ENCODE data around the gene SLC22A13. TPM values are rescaled to one million over a fixed set of nuclear protein-coding genes. Genes with fewer than 3 reads are reported as not detected.

Gene SLC22A13
- polyA plus RNA-seq, 6 donors from 2014 or later = 0.29 to 0.36 TPM; not detected in 4

- H3K4me1 Mint-ChIP-seq = no peaks in the 10 kb centered on the region
- no peaks in the 10 kb centered on the region for H3K27me3 Mint-ChIP-seq
- H3K36me3 Mint-ChIP-seq = peaks cover 17 to 49% of the 10 kb centered on the region in 2 donors
- peak overlapping the region in 3 of 6 donors; percentile 25 to 78 (median 56) for H3K27ac Mint-ChIP-seq
- no peak overlapping the region for H3K4me3 Mint-ChIP-seq
- no peak for ATAC-seq (ENCODE audit: low read depth in 2 of 2)
- no peak for DNase-seq
- no peaks in the 10 kb centered on the region for H3K9me3 Mint-ChIP-seq
Measured at GRCh38 chr3:38247366-38248035, 18.1 kb upstream of the SLC22A13 start.

- Mint-ChIP-seq H3K27ac (peak overlapping the region in 1 of 6 donors; percentile 58), H3K4me1 (no peaks in the 10 kb centered on the region), H3K4me3 (no peak overlapping the region), H3K9me3 (no peaks in the 10 kb centered on the region), H3K36me3 (peaks cover 32 to 52% of the 10 kb centered on the region in 2 donors), H3K27me3 (no peaks in the 10 kb centered on the region)
- DNase-seq = no peak
- no peak for ATAC-seq (ENCODE audit: low read depth in 2 of 2)
Measured at GRCh38 chr3:38250198-38250597, 15.4 kb upstream of the SLC22A13 start.

- Mint-ChIP-seq H3K27ac (peak overlapping the region in 3 of 6 donors; percentile 15 to 22 (median 21)), H3K36me3 (peaks cover 32 to 51% of the 10 kb centered on the region in 2 donors), H3K27me3 (no peaks in the 10 kb centered on the region), H3K4me1 (no peaks in the 10 kb centered on the region), H3K4me3 (no peak overlapping the region), H3K9me3 (no peaks in the 10 kb centered on the region)
- DNase-seq (no peak), ATAC-seq (ENCODE audit: low read depth in 2 of 2) (no peak)
Measured at GRCh38 chr3:38251197-38251596, 14.4 kb upstream of the SLC22A13 start.

GRCh38 chr3:38253704-38254103, 11.9 kb upstream of the SLC22A13 start:
- H3K27ac Mint-ChIP-seq = no peak overlapping the region

GRCh38 chr3:38254872-38255271, 10.7 kb upstream of the SLC22A13 start:
- Mint-ChIP-seq H3K27me3 (no peaks in the 10 kb centered on the region), H3K27ac (peak overlapping the region in 1 of 6 donors; percentile 45), H3K4me1 (peaks cover 0 to 6% (median 5%) of the 10 kb centered on the region in 3 donors), H3K9me3 (no peaks in the 10 kb centered on the region), H3K36me3 (peaks cover 21 to 37% of the 10 kb centered on the region in 2 donors), H3K4me3 (no peak overlapping the region)
- ATAC-seq (ENCODE audit: low read depth in 2 of 2) = no peak
- DNase-seq = no peak

More at GRCh38 chr3:38253704-38254103, 11.9 kb upstream of the SLC22A13 start:
- Mint-ChIP-seq H3K36me3 (peaks cover 21 to 39% of the 10 kb centered on the region in 2 donors), H3K27me3 (no peaks in the 10 kb centered on the region), H3K4me3 (no peak overlapping the region), H3K4me1 (peaks cover 0 to 6% (median 5%) of the 10 kb centered on the region in 3 donors), H3K9me3 (no peaks in the 10 kb centered on the region)
- no peak for ATAC-seq (ENCODE audit: low read depth in 2 of 2)
- no peak for DNase-seq

- H3K4me1 Mint-ChIP-seq = peaks cover 0 to 6% (median 5%) of the 10 kb centered on the region in 3 donors
- DNase-seq (no peak), ATAC-seq (ENCODE audit: low read depth in 2 of 2) (no peak)
- no peaks in the 10 kb centered on the region for H3K9me3 Mint-ChIP-seq
- H3K4me3 Mint-ChIP-seq = no peak overlapping the region
- no peaks in the 10 kb centered on the region for H3K27me3 Mint-ChIP-seq
- peaks cover 21 to 34% of the 10 kb centered on the region in 2 donors for H3K36me3 Mint-ChIP-seq
- H3K27ac Mint-ChIP-seq = peak overlapping the region in 1 of 6 donors; percentile 13
Measured at GRCh38 chr3:38255627-38256026, 10.0 kb upstream of the SLC22A13 start.

GRCh38 chr3:38257583-38257982, 8.0 kb upstream of the SLC22A13 start:
- DNase-seq = no peak
- Mint-ChIP-seq H3K9me3 (no peaks in the 10 kb centered on the region), H3K4me1 (peaks cover 0 to 6% (median 5%) of the 10 kb centered on the region in 3 donors), H3K27ac (peak overlapping the region in 2 of 6 donors; percentile 8 to 78), H3K27me3 (no peaks in the 10 kb centered on the region), H3K36me3 (peaks cover 14 to 17% of the 10 kb centered on the region in 2 donors), H3K4me3 (no peak overlapping the region)
- no peak for ATAC-seq (ENCODE audit: low read depth in 2 of 2)

GRCh38 chr3:38260474-38260873, 5.1 kb upstream of the SLC22A13 start:
- no peaks in the 10 kb centered on the region for H3K27me3 Mint-ChIP-seq
- H3K9me3 Mint-ChIP-seq = no peaks in the 10 kb centered on the region
- H3K27ac Mint-ChIP-seq = peak overlapping the region in 1 of 6 donors; percentile 18
- peaks cover 0 to 6% (median 5%) of the 10 kb centered on the region in 3 donors for H3K4me1 Mint-ChIP-seq
- DNase-seq (no peak), ATAC-seq (ENCODE audit: low read depth in 2 of 2) (no peak)
- no peak overlapping the region for H3K4me3 Mint-ChIP-seq
- H3K36me3 Mint-ChIP-seq = peaks cover 0 to 4% of the 10 kb centered on the region in 2 donors

GRCh38 chr3:38264353-38264771, 1.2 kb upstream of the SLC22A13 start:
- H3K27ac Mint-ChIP-seq = peak overlapping the region in 1 of 6 donors; percentile 63
- H3K4me1 Mint-ChIP-seq = peaks cover 20 to 25% (median 22%) of the 10 kb centered on the region in 3 donors
- H3K4me3 Mint-ChIP-seq = no peak overlapping the region
- no peaks in the 10 kb centered on the region for H3K27me3 Mint-ChIP-seq
- peaks cover 0 to 2% (median 0%) of the 10 kb centered on the region in 7 donors for H3K9me3 Mint-ChIP-seq
- no peak for ATAC-seq (ENCODE audit: low read depth in 2 of 2)
- no peak for DNase-seq
- no peaks in the 10 kb centered on the region for H3K36me3 Mint-ChIP-seq

- no peaks in the 10 kb centered on the region for H3K27me3 Mint-ChIP-seq
- no peaks in the 10 kb centered on the region for H3K36me3 Mint-ChIP-seq
Measured at GRCh38 chr3:38264779-38265178, 833 bp upstream of the SLC22A13 start.

GRCh38 chr3:38266810-38267209, 1.2 kb downstream of the SLC22A13 start:
- Mint-ChIP-seq H3K9me3 (peaks cover 0 to 2% (median 0%) of the 10 kb centered on the region in 7 donors), H3K4me3 (no peak overlapping the region), H3K36me3 (no peaks in the 10 kb centered on the region)

More at GRCh38 chr3:38264779-38265178, 833 bp upstream of the SLC22A13 start:
- Mint-ChIP-seq H3K27ac (peak overlapping the region in 1 of 6 donors; percentile 63), H3K4me3 (no peak overlapping the region), H3K9me3 (peaks cover 0 to 2% (median 0%) of the 10 kb centered on the region in 7 donors), H3K4me1 (peaks cover 20 to 25% (median 22%) of the 10 kb centered on the region in 3 donors)
- ATAC-seq (ENCODE audit: low read depth in 2 of 2) (no peak), DNase-seq (no peak)

GRCh38 chr3:38267662-38268061, 2.0 kb downstream of the SLC22A13 start:
- H3K27ac Mint-ChIP-seq = peak overlapping the region; percentile 21 to 88 (median 63)
- H3K4me3 Mint-ChIP-seq = peak overlapping the region in 7 of 8 donors; percentile 7 to 74 (median 49)

More at GRCh38 chr3:38266810-38267209, 1.2 kb downstream of the SLC22A13 start:
- H3K4me1 Mint-ChIP-seq = peaks cover 20 to 25% (median 22%) of the 10 kb centered on the region in 3 donors
- no peak for DNase-seq
- H3K27ac Mint-ChIP-seq = peak overlapping the region in 1 of 6 donors; percentile 20
- no peak for ATAC-seq (ENCODE audit: low read depth in 2 of 2)
- no peaks in the 10 kb centered on the region for H3K27me3 Mint-ChIP-seq

GRCh38 chr3:38268087-38268486, 2.5 kb downstream of the SLC22A13 start:
- peak overlapping the region in 6 of 8 donors; percentile 7 to 74 (median 58) for H3K4me3 Mint-ChIP-seq
- H3K36me3 Mint-ChIP-seq = no peaks in the 10 kb centered on the region
- H3K27ac Mint-ChIP-seq = peak overlapping the region; percentile 3 to 88 (median 63)
- ATAC-seq (ENCODE audit: low read depth in 2 of 2) (peak; percentile 60 to 73), DNase-seq (no peak)
- H3K27me3 Mint-ChIP-seq = no peaks in the 10 kb centered on the region
- peaks cover 0 to 2% (median 0%) of the 10 kb centered on the region in 7 donors for H3K9me3 Mint-ChIP-seq
- H3K4me1 Mint-ChIP-seq = peaks cover 26 to 29% (median 28%) of the 10 kb centered on the region in 3 donors

More at GRCh38 chr3:38267662-38268061, 2.0 kb downstream of the SLC22A13 start:
- DNase-seq = no peak
- Mint-ChIP-seq H3K4me1 (peaks cover 22 to 25% (median 24%) of the 10 kb centered on the region in 3 donors), H3K36me3 (no peaks in the 10 kb centered on the region), H3K27me3 (no peaks in the 10 kb centered on the region), H3K9me3 (peaks cover 0 to 2% (median 0%) of the 10 kb centered on the region in 7 donors)
- peak; percentile 20 to 38 for ATAC-seq (ENCODE audit: low read depth in 2 of 2)

- Mint-ChIP-seq H3K36me3 (no peaks in the 10 kb centered on the region), H3K27ac (peak overlapping the region in 5 of 6 donors; percentile 3 to 67 (median 54)), H3K9me3 (peaks cover 0 to 2% (median 0%) of the 10 kb centered on the region in 7 donors), H3K27me3 (no peaks in the 10 kb centered on the region), H3K4me1 (peaks cover 30 to 33% (median 31%) of the 10 kb centered on the region in 3 donors), H3K4me3 (peak overlapping the region in 6 of 8 donors; percentile 7 to 74 (median 58))
- no peak for DNase-seq
- ATAC-seq (ENCODE audit: low read depth in 2 of 2) = peak; percentile 75 to 78
Measured at GRCh38 chr3:38268522-38268921, 2.9 kb downstream of the SLC22A13 start.
